PFSK-1 (cell line): ENCODE measurements around the gene KRTAP10-10.

ENCODE experiments used
- FOXP2 ChIP-seq: optimal IDR thresholded peaks from 2 replicates; pipeline ENCODE3; 2011; ENCODE audit warnings: borderline replicate concordance, control low read depth, inconsistent platforms; ENCODE audit not compliant: insufficient read depth; ENCODE audit errors: extremely low read length, extremely low read depth
- POLR2AphosphoS5 ChIP-seq: IDR thresholded peaks from 2 replicates; pipeline ENCODE4 v1.6.1; 2012; ENCODE audit warnings: low read depth, mild to moderate bottlenecking, control low read depth, low read length, moderate library complexity
- SIN3A ChIP-seq: IDR thresholded peaks from 2 replicates; pipeline ENCODE4 v1.6.1; 2012; ENCODE audit warnings: mild to moderate bottlenecking, low read length, moderate library complexity, borderline replicate concordance; ENCODE audit not compliant: insufficient read depth
- TAF1 ChIP-seq: IDR thresholded peaks from 2 replicates; pipeline ENCODE4 v1.6.1; 2012; ENCODE audit warnings: low read length, control low read depth, borderline replicate concordance; ENCODE audit not compliant: insufficient read depth
- TF ChIP-seq, protein P1 (sequence below), 2 experiments: IDR thresholded peaks; 2 replicates each; pipeline versions ENCODE4 v1.6.1 to v1.8.0; 2011 to 2012; ENCODE audit warnings: low read depth in 2 of 2, low read length in 2 of 2, control low read depth in 1 of 2, inconsistent platforms in 1 of 2, mild to moderate bottlenecking in 1 of 2, moderate library complexity in 1 of 2; ENCODE audit not compliant: insufficient read depth in 1 of 2

Gene KRTAP10-10

DNA sequence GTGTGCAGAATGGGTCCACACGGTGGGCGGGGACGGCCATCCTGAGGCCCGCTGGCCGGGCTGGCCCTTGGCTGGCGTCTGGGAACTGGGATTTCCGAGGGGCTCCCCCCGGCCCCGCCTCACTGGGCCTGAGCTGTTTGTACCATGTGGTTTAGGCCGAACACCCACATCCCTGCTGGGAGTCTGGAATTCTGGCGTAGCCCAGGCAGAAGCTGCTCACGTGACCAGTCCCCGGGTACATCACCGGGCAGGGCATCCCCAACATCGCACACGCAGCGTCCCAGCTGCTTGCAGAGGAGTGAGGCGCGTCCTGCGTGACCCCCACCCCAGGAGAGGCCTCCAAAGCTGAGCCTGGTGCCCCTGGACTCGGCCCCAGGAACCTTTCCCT is 34.7 kb upstream of the KRTAP10-10 start:
- no peak for TF ChIP-seq TAF1
- no peak for TF ChIP-seq POLR2AphosphoS5
- TF ChIP-seq, protein P1, sequence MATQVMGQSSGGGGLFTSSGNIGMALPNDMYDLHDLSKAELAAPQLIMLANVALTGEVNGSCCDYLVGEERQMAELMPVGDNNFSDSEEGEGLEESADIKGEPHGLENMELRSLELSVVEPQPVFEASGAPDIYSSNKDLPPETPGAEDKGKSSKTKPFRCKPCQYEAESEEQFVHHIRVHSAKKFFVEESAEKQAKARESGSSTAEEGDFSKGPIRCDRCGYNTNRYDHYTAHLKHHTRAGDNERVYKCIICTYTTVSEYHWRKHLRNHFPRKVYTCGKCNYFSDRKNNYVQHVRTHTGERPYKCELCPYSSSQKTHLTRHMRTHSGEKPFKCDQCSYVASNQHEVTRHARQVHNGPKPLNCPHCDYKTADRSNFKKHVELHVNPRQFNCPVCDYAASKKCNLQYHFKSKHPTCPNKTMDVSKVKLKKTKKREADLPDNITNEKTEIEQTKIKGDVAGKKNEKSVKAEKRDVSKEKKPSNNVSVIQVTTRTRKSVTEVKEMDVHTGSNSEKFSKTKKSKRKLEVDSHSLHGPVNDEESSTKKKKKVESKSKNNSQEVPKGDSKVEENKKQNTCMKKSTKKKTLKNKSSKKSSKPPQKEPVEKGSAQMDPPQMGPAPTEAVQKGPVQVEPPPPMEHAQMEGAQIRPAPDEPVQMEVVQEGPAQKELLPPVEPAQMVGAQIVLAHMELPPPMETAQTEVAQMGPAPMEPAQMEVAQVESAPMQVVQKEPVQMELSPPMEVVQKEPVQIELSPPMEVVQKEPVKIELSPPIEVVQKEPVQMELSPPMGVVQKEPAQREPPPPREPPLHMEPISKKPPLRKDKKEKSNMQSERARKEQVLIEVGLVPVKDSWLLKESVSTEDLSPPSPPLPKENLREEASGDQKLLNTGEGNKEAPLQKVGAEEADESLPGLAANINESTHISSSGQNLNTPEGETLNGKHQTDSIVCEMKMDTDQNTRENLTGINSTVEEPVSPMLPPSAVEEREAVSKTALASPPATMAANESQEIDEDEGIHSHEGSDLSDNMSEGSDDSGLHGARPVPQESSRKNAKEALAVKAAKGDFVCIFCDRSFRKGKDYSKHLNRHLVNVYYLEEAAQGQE (IDR thresholded peaks at IDR 0.05; ENCODE audit: insufficient read depth in 1 of 2, low read depth in 2 of 2, low read length in 2 of 2), result no peak
- TF ChIP-seq FOXP2, result no peak

DNA sequence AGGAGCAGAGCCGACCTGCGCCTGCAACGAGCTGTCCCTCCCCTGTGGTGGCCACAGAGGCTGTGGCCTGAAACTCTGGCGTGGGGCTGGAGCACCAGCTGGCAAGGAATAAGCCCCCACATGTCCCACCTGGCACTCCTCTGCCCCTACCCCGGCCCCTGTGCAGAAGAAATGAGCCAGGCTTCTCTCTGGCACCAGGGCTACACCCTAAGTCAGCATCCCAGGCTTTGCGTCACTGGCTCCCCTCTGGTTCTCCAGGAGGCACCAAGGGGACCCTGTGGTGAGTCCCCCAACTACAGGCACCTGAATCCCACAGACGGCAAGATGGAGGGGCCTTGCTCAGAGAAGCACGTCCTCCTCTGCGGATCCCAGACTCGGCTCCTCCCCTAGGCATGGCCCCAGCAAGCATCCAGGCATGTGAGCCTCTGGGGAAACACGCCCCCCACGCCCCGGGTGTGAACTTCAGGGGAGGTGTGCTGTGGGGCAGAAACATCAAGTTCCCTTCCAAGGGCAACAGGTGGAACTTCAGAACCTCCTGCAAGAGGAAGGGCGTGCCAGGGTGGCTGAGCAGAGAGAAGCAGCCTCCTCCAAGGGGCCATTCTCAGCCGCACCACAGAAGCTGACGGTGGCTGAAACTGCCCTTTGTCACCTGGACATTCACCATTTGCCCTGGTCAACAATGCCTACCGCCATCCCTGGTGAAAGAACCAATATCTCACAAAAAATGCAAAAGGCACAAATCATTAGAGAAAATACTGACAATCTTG is 33.9 kb upstream of the KRTAP10-10 start:
- TF ChIP-seq POLR2AphosphoS5 (no peak), SIN3A (no peak), TAF1 (no peak), FOXP2 (no peak)
- TF ChIP-seq, protein P1 (IDR thresholded peaks at IDR 0.05; ENCODE audit: insufficient read depth in 1 of 2, low read depth in 2 of 2, low read length in 2 of 2), result no peak

- TF ChIP-seq, protein P1 (IDR thresholded peaks at IDR 0.05; ENCODE audit: insufficient read depth in 1 of 2, low read depth in 2 of 2, low read length in 2 of 2), result no peak
- TF ChIP-seq FOXP2 (no peak), TAF1 (no peak), SIN3A (no peak), POLR2AphosphoS5 (no peak)
Measured at GRCh38 chr21:44603911-44604310, 33.2 kb upstream of the KRTAP10-10 start.

DNA sequence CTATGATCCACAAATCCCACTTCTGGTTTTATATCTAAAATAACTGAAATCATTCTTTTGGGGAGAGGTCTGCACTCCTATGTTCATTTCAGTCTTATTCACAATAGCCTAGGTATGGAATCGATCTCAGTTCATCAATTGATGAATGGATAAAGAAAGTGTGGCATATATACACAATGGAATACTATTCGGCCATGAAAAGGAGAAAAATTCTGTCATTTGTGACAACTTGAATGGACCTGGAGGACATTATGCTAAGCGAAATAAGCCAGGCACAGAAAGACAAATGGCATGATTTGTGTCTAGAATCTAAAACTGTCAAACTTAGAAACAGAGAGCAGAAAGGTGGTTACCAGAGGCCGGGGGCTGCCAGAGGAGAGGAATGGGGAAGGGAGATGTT is 30.7 kb upstream of the KRTAP10-10 start:
- TF ChIP-seq TAF1 (no peak), FOXP2 (no peak), POLR2AphosphoS5 (no peak), SIN3A (no peak)
- TF ChIP-seq, protein P1 (IDR thresholded peaks at IDR 0.05; ENCODE audit: insufficient read depth in 1 of 2, low read depth in 2 of 2, low read length in 2 of 2), result no peak

- TF ChIP-seq SIN3A (no peak), POLR2AphosphoS5 (no peak), TAF1 (no peak), FOXP2 (no peak)
- TF ChIP-seq, protein P1 (IDR thresholded peaks at IDR 0.05; ENCODE audit: insufficient read depth in 1 of 2, low read depth in 2 of 2, low read length in 2 of 2), result no peak
Measured at GRCh38 chr21:44609193-44609592, 28.0 kb upstream of the KRTAP10-10 start.
